Prostate gland (tissue), 2 donors: ENCODE data around the gene MALRD1.
"Not testable (repeated sequence)": the region's sequence is repeated elsewhere in the genome, so short reads cannot be mapped to it uniquely, and the experiment has no call there.

Experiments used
- CTCF ChIP-seq, 4 experiments: fragments of 200-600 bp in 2 of 4; fragments of 450-650 bp in 2 of 4; sonication (generic) in 2 of 4; IDR thresholded peaks; 1 replicate in 3 of 4; 2 replicates in 1 of 4; pipeline ENCODE4 v1.5.1; 2016 to 2019; ENCODE audit warnings: antibody characterized with exemption in 4 of 4, mild to moderate bottlenecking in 2 of 4, moderate library complexity in 2 of 4
- POLR2A ChIP-seq: fragments of 450-650 bp; IDR thresholded peaks from one replicate; pipeline ENCODE4 v1.6.1; 2016; ENCODE audit warnings: antibody characterized with exemption, mild to moderate bottlenecking
- POLR2AphosphoS5 ChIP-seq: sonication (generic); formaldehyde crosslinking; IDR thresholded peaks from one replicate; pipeline ENCODE4 v1.6.1; 2017; ENCODE audit warnings: antibody characterized with exemption

DNA sequence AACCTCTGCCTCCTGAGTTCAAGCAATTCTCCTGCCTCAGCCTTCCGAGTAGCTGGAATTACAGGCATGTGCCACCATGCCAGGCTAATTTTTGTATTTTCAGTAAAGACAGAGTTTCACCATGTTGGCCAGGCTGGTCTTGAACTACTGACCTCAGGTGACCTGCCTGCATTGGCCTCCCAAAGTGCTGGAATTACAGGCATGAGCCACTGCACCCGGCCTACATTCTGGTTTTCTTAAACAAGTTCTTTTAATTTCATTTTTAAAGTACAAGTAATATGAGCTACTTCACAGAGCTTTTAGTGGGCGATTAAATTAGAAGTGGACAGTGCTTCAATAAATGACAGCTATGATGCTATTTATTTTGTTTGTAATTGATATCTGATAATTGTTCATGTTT lies 721.2 kb downstream of the MALRD1 start:
- not testable (repeated sequence) for TF ChIP-seq CTCF (IDR thresholded peaks at IDR 0.05); POLR2A; POLR2AphosphoS5
